K562 (cell line): ENCODE measurements around the gene PDE8B.

ENCODE experiments used
- ARID2 ChIP-seq: fragments of 450-650 bp; IDR thresholded peaks from 2 replicates; pipeline ENCODE4 v1.6.1; 2017; ENCODE audit warnings: antibody characterized with exemption, mild to moderate bottlenecking
- CREM ChIP-seq: IDR thresholded peaks from 2 replicates; pipeline ENCODE4 v1.6.1; 2014; ENCODE audit warnings: antibody characterized with exemption, low read depth
- CTCF ChIP-seq, 3 experiments: IDR thresholded peaks in 2 of 3; conservative IDR thresholded peaks in 1 of 3; 2 replicates each; pipeline ENCODE4 v1.5.1; 2011 to 2012; ENCODE audit warnings: low read length in 3 of 3, mild to moderate bottlenecking in 3 of 3, control low read depth in 2 of 3, improper control_type of control experiment in 1 of 3, inconsistent platforms in 1 of 3, low read depth in 1 of 3, mixed read lengths in 1 of 3, moderate library complexity in 1 of 3; ENCODE audit not compliant: insufficient read depth in 2 of 3
- EP300 ChIP-seq: IDR thresholded peaks from 2 replicates; pipeline ENCODE4 v1.6.1; 2012; ENCODE audit warnings: low read length, improper control_type of control experiment
- FOXM1 ChIP-seq, 2 experiments: fragments of 450-650 bp in 1 of 2; sonication (generic) in 1 of 2; formaldehyde crosslinking in 1 of 2; IDR thresholded peaks; 2 replicates each; pipeline versions ENCODE4 v1.6.1 to v1.9.0; 2017 to 2022; ENCODE audit warnings: low read depth in 2 of 2, mild to moderate bottlenecking in 2 of 2, missing genetic modification reagents in 1 of 2, moderate library complexity in 1 of 2
- HINFP ChIP-seq: fragments of 450-650 bp; conservative IDR thresholded peaks from 2 replicates; pipeline ENCODE4 v1.6.1; 2016; ENCODE audit warnings: missing genetic modification characterization, low read depth, mild to moderate bottlenecking, control low read depth, missing compliant biosample characterization
- MAX ChIP-seq: sonication (generic); formaldehyde crosslinking; IDR thresholded peaks from 2 replicates; pipeline ENCODE4 v1.9.0; 2022; ENCODE audit warnings: mild to moderate bottlenecking, missing genetic modification reagents
- MTA3 ChIP-seq: fragments of 450-650 bp; formaldehyde crosslinking; IDR thresholded peaks from 2 replicates; pipeline ENCODE4 v1.6.1; 2017; ENCODE audit warnings: mild to moderate bottlenecking, borderline replicate concordance
- PHF21A ChIP-seq: fragments of 450-650 bp; IDR thresholded peaks from 2 replicates; pipeline ENCODE4 v1.6.1; 2017; ENCODE audit warnings: low read depth, borderline replicate concordance

GRCh38 chr5:77250021-77250420, 39.5 kb downstream of the PDE8B start:
- TF ChIP-seq HINFP (no peak), CTCF (IDR thresholded peaks at IDR 0.05 in 2 of 3, conservative IDR thresholded peaks at IDR 0.05 in 1 of 3; ENCODE audit: insufficient read depth in 2 of 3, low read depth in 1 of 3, low read length in 3 of 3) (no peak), MTA3 (no peak), PHF21A (no peak), ARID2 (no peak), MAX (CRISPR knock-in tag) (no peak), CREM (no peak), EP300 (no peak), FOXM1 (IDR thresholded peaks at IDR 0.05; ENCODE audit: low read depth) (no peak), FOXM1 (CRISPR knock-in tag; IDR thresholded peaks at IDR 0.05; ENCODE audit: low read depth) (no peak)
